ENCODE results near the gene TGFBR2. TPM values are rescaled to one million over a fixed set of nuclear protein-coding genes. Genes with fewer than 3 reads are reported as not detected.

The TGFBR2 gene
- total RNA-seq, 6 donors from 2014 or later: 82.8 to 385 (median 285) TPM

GRCh38 chr3:30615615-30616346, 9.4 kb downstream of the TGFBR2 start:
- Histone ChIP-seq H3K27ac (peak overlapping the region; percentile 1 to 99 (median 24)), H3K27me3 (no peaks in the 10 kb centered on the region)
- ATAC-seq (ENCODE audit: low FRiP score in 2 of 2): peak in 1 of 2 donors; percentile 34

GRCh38 chr3:30616347-30617027, 10.1 kb downstream of the TGFBR2 start:
- no peaks in the 10 kb centered on the region for H3K9me3 ChIP-seq
- WGBS, 2 donors: 24 to 33% methylated on average over 1 of the region's 1 CpG
- DNase-seq (no peak), ATAC-seq (ENCODE audit: low FRiP score in 2 of 2) (no peak)
- H3K4me3 ChIP-seq: no peak overlapping the region
- TF ChIP-seq POLR2AphosphoS5 (IDR thresholded peaks at IDR 0.05) (no peak), POLR2A (IDR thresholded peaks at IDR 0.05) (no peak), CTCF (IDR thresholded peaks at IDR 0.05) (no peak), EP300 (IDR thresholded peaks at IDR 0.05) (no peak)
- H3K4me1 ChIP-seq: peaks cover 71 to 97% (median 88%) of the 10 kb centered on the region in 4 donors
- H3K27me3 ChIP-seq: no peaks in the 10 kb centered on the region
- H3K27ac ChIP-seq: peak overlapping the region in 3 of 4 donors; percentile 16 to 99 (median 32)
- peaks cover 0 to 5% (median 1%) of the 10 kb centered on the region in 4 donors for H3K36me3 ChIP-seq

More at GRCh38 chr3:30615615-30616346, 9.4 kb downstream of the TGFBR2 start:
- H3K36me3 ChIP-seq: peaks cover 0 to 5% (median 1%) of the 10 kb centered on the region in 4 donors
- TF ChIP-seq CTCF (IDR thresholded peaks at IDR 0.05) (no peak), EP300 (IDR thresholded peaks at IDR 0.05) (no peak), POLR2A (IDR thresholded peaks at IDR 0.05) (no peak), POLR2AphosphoS5 (IDR thresholded peaks at IDR 0.05) (no peak)
- H3K9me3 ChIP-seq: no peaks in the 10 kb centered on the region
- no peak overlapping the region for H3K4me3 ChIP-seq
- no peak for DNase-seq
- WGBS, 2 donors: 56% methylated on average over 3 of the region's 3 CpGs
- H3K4me1 ChIP-seq: peaks cover 71 to 97% (median 90%) of the 10 kb centered on the region in 4 donors

GRCh38 chr3:30617069-30617468, 10.7 kb downstream of the TGFBR2 start:
- peaks cover 71 to 97% (median 88%) of the 10 kb centered on the region in 4 donors for H3K4me1 ChIP-seq
- H3K36me3 ChIP-seq: peaks cover 0 to 6% (median 2%) of the 10 kb centered on the region in 4 donors
- DNase-seq: no peak
- no peaks in the 10 kb centered on the region for H3K9me3 ChIP-seq
- TF ChIP-seq CTCF (IDR thresholded peaks at IDR 0.05) (no peak), EP300 (IDR thresholded peaks at IDR 0.05) (no peak), POLR2A (IDR thresholded peaks at IDR 0.05) (no peak), POLR2AphosphoS5 (IDR thresholded peaks at IDR 0.05) (no peak)
- no peak overlapping the region for H3K4me3 ChIP-seq
- peak overlapping the region in 1 of 4 donors; percentile 99 for H3K27ac ChIP-seq
- 85 to 87% methylated on average over 5 of the region's 5 CpGs for WGBS, 2 donors
- no peaks in the 10 kb centered on the region for H3K27me3 ChIP-seq
- no peak for ATAC-seq (ENCODE audit: low FRiP score in 2 of 2)

GRCh38 chr3:30617653-30618052, 11.3 kb downstream of the TGFBR2 start:
- Histone ChIP-seq H3K4me1 (peaks cover 71 to 97% (median 88%) of the 10 kb centered on the region in 4 donors), H3K27me3 (no peaks in the 10 kb centered on the region), H3K9me3 (no peaks in the 10 kb centered on the region), H3K4me3 (no peak overlapping the region), H3K36me3 (peaks cover 0 to 6% (median 2%) of the 10 kb centered on the region in 4 donors), H3K27ac (peak overlapping the region in 2 of 4 donors; percentile 28 to 99)
- TF ChIP-seq POLR2AphosphoS5 (IDR thresholded peaks at IDR 0.05) (no peak), POLR2A (IDR thresholded peaks at IDR 0.05) (no peak), EP300 (IDR thresholded peaks at IDR 0.05) (no peak), CTCF (IDR thresholded peaks at IDR 0.05) (no peak)
- DNase-seq (no peak), ATAC-seq (ENCODE audit: low FRiP score in 2 of 2) (no peak)
- 76 to 84% methylated on average over 2 of the region's 2 CpGs for WGBS, 2 donors
